HG03342 (cell line): ENCODE measurements around the gene L2HGDH.
A peak's percentile ranks its signal among the peaks of the same experiment; 100 is the strongest.
"Not testable (repeated sequence)": the region's sequence is repeated elsewhere in the genome, so short reads cannot be mapped to it uniquely, and the experiment has no call there.

ENCODE experiments used
- ATAC-seq: cut with Tn5 transposase; IDR thresholded peaks from one replicate; pipeline ENCODE4 v1.9.1; 2021; ENCODE audit warnings: mild to moderate bottlenecking, moderate library complexity; ENCODE audit not compliant: unreplicated experiment

L2HGDH gene

DNA sequence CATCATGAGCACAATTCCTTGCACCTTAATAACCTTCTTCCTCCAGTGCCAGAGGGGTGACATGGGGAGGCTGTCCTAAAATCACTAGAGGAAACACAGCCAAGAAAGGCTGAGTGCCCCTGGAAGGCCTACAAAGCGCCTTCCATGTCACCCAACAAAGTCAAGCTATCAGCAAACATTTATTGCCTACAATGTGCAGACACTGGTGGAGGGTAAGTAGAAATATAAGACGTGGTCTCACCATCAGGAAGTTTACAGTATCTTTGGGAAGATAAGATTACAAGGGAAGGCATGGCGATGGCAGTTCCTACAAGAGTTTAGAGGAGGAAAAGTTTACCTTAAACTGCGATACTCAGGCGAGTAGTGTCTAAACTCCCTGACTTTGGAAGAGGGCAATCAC is 28.0 kb upstream of the L2HGDH start:
- ATAC-seq, result no peak

DNA sequence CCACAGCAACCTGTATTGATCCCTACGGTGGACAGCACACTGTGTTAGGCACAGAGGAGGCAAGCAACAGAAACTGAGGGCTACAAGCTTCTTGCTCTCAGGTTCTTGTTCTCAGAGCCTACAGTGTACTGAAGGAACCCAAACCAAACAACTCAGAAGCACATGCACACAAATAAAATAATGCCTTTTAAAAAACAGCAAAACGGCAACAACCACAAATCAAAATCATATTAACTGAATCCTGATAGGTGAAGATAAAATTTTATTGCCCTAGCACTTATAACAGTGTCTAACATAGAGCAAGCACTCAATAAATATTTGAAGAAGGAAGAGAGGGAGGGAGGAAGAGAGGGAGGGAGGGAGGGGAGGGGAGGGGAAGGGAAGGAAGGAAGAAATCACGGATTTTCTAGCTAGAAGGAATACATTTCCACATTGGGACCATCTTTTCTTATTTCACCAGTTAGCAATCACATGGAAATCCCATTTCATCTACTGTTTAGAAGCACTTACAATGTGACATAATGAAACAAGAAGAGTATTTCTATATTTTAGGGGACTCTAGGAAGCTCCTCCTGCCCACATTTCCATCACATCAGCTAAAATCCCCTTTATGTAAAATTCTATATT is 27.3 kb upstream of the L2HGDH start:
- no peak for ATAC-seq

DNA sequence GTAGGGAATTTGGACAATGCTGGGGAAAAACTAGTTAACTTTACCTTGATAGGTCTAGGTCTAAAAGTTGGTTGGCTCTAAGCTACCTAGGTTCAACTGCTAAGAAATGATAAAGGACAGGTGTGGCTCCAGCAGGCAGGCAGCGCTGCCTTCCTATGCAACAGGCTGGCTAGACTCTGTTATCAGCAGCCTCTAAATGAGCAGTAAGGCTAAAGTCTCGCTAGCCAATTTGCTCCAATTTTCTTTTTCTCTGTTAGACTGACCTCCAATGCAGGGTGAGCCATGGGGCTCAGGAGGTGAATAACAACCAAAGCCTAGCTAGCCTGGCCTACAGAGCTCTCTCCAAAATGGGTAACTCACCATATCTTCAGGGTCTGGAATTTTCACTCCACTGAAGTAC is 26.6 kb upstream of the L2HGDH start:
- ATAC-seq, result no peak

DNA sequence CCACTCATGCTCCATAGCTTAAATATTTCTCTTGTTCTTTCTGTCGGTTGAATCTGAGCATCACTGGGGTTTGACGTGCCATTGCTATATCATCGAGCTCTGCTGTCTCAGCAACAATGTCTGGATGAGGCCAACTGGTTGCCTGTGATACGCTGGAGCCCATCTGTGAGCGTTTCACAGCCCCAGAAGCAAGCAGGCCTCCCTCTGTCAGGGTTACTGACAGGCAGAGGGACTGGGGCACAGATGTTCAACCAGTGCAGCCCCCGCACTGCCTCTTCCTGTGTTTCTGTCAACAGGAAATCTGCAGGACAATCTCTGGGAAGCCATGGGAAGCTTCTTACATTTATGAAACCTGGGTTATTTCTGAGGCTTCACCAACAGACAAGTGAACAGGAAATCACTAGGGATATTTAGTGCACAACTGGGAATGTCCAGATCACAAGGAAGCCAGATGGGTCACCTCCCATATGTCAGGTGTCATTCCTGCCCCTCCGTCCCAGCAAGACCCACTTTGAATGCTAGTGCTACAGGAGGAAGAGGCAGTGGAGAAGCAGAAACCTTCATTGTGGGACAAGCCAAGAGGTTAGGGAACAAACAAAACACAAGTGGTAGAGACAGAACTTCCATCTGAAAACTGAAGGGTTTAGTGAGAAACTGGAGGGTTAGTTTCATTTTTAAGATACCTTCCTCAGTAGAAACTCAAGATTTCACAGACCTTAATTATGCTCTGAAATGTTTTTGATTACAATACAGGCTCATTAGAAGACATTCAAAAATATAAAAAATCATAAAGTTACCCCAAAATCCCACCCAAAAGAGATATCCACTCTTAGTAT is 24.2 kb upstream of the L2HGDH start:
- ATAC-seq, result no peak

DNA sequence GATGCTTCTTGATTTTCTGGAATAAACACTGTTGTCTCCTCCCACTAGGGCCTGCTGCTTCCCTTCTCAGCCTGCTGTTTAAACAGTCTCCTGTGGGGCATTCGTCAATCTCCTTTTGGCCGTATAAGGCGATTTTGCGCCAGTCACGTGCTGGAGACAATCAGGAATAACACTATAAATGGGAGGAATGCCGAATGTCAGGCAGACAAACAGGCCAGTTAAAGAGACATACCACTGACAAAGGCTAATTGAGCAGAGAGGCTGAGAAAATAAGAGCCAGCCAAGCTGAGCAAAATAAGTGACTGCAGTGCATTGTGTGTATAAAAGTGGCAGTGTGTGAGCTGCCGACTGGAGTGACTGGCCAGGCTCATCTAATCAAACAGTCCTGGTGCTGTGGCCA is 23.4 kb upstream of the L2HGDH start:
- no peak for ATAC-seq

DNA sequence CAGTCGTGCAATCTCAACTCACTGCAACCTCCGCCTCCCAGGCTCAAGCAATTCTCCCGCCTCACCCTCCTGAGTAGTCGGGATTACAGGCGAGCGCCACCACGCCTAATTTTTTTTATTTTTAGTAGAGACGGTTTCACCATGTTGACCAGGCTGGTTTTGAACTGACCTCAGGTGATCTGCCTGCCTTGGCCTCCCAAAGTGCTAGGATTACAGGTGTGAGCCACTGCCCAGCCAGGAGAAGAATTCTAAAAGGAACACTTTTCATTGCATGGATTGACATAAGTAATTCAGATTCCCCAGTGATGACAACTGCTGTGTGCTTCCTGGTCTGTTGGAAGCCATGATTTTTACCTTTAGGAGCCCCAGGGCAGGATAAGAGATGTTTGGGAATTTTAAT is 22.2 kb upstream of the L2HGDH start:
- ATAC-seq, result no peak

DNA sequence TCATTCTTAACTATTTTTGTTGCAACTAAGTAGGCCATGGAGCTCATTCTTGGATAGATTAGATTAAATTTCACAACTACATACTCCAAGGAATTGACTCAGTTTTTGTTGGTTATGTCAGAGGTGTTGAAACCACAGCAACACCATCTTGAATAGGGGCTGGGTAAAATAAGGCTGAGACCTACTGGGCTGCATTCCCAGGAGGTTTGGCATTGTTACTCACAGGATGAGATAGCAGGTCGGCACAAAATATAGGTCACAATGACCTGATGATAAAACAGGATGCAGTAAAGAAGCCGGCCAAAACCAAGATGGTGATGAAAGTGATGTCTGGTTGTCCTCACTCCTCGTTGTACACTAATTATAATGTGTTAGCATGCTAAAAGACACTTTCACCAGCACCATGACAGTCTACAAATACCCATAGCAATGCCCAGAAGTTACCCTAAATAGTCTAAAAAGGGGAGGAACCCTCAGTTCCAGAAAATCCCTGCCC is 21.0 kb upstream of the L2HGDH start:
- ATAC-seq, result no peak

DNA sequence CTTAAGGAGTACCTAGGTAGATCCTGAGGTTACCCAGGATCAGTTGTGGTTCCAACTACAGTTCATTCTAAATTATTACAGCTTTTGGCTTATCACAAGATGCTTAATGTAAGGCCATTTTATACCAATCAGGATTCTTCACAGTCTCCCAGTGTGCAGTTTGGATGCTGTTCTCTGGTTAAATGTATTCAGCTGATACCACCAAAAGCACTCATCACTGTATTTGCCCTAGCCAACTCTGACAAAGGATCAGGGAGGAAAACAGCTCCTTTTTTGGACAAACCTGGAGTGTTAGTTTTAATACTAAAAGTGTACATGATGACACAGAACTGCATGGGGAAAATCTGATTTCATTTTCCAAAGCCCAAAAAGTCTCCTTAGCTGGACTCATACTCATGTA is 19.6 kb upstream of the L2HGDH start:
- no peak for ATAC-seq

DNA sequence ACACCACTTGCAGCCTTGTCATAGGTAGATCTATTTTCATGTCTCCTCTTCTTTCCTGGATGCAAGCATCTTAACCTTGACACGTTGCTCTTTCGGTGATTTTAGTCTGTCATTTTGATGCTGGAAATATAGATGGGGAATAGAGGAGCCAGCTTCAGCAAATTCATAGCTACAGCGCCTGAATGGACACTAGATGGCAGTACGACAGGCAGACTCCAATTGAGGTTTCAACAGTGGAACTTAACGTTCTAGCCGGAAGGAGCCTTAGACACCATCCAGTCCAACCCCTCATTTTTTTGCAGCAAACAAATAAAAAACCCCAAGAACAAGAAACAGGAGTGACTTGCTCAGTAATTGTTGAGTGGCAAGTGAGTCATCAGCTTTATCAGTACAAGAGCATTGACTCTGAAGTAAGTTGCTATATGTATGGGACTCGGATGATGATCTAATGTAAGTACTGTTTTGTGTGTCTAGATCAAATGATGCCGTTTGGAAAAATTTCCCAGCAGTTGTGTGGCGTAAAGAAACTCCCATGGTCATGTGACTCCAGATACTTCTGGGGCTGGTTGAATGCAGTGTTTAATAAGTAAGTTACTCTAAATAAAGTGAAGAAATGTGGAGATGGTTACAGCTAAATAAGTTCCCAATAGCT is 9.1 kb upstream of the L2HGDH start:
- peak; percentile 85 for ATAC-seq

DNA sequence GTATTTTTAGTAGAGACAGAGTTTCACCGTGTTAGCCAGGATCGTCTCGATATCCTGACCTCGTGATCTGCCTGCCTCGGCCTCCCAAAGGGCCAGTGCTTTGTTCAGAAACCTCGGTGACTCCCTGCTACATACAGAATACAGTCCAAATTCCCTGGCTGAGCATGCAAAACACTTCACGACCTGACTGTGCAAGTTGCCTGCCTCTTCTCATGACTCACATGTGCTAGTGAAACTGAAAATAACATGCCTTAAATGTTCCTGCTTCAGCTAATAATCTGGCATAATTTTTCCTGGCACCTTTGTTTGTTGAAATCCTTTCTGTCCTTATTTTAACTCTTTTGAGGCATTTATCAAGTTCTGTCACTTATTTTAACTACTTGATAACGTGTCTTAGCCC is 8.3 kb upstream of the L2HGDH start:
- peak; percentile 41 for ATAC-seq

DNA sequence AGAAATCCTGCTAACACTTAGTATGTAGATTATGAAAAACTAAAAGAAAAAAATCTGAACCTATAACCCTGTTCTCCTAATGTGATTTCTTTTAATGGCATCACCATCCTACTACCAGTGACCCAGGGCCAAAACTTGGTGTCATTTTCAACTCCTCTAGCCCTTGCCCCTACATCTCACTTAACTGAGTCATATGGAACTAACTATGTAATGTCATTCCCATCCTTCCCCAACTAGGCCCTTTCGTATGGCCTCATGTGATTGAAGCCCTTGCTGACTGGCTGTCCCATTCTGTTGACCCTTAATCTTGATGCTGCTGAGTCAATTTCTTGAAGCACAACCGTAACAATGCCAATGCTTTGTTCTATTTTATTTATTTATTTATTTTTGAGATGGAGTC is 7.7 kb upstream of the L2HGDH start:
- ATAC-seq, result no peak

DNA sequence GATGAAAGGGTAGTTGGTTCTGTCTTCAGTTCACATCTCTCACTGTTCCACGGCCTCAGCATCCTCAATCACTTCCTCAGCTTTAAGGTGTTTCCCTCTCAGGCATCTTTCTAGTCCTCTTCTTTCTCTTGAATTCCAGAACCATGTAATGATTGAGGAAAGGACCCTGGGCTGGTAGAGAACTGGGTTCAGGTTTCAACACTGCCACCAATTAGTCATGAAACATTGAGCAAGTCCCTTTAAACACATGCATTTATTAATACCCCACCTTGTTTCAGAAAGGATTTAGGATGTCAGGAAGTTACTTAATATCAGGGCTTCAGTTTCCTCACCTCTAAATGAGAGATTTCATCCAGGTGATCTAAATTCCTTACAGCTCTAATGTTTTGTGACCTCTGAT is 7.3 kb upstream of the L2HGDH start:
- ATAC-seq, result no peak

DNA sequence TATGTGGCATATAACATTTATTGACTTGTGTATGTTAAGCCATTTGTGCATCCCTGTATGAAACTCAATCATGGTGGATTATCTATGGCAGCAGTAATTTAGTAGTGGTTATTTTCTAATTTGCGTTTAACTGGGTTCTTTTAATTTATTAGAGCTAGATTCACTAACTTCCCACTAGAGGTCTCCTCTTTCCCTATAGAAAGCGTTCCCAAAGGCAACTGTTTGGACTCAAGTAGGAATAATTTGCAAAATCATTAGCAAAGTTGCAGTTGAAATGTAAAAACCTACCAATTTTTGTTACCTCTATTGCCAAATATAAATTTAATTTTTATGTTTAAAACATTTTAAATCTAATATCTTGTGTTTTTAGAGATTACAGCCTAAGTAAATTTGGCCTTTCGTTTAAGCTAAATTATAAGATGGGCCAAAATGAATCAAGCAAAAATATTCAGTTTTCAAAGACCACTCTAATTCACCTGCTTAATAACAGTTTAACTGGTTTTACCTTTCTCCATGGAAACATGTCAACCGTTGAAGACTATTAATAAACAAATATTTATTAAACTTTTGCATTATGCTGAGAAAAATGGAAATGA is 6.1 kb upstream of the L2HGDH start:
- ATAC-seq, result no peak

DNA sequence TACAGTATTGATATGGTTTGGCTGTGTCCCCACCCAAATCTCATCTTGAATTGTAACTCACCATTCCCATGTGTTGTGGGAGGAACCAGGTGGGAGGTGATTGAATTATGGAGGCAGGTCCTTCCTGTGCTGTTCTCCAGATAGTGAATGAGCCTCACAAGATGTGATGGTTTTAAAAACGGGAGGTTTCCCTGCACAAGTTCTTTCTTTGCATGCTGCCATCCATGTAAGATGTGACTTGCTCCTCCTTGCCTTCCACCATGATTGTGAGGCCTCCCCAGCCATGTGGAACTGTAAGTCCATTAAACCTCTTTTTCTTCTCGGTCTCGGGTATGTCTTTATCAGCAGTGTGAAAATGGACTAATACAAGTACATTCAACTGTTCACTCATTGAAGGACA is 2.1 kb upstream of the L2HGDH start:
- ATAC-seq, result not testable (repeated sequence)

DNA sequence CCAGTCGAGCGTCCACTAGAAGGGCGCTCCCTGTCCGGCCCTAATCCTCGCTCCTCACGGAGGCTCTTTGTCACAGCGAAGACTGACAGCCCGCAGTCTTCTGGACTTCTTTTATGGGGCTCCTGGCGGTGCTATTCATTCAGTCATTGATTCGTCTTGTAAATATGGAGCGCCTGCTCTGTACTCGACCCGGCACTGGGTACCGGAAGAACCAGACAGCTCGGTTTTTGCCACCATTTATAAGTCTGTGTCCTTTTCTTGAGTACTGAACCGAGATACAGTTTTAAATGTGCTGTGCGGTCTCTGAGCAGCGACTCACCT is 665 bp upstream of the L2HGDH start:
- ATAC-seq, result peak; percentile 28

DNA sequence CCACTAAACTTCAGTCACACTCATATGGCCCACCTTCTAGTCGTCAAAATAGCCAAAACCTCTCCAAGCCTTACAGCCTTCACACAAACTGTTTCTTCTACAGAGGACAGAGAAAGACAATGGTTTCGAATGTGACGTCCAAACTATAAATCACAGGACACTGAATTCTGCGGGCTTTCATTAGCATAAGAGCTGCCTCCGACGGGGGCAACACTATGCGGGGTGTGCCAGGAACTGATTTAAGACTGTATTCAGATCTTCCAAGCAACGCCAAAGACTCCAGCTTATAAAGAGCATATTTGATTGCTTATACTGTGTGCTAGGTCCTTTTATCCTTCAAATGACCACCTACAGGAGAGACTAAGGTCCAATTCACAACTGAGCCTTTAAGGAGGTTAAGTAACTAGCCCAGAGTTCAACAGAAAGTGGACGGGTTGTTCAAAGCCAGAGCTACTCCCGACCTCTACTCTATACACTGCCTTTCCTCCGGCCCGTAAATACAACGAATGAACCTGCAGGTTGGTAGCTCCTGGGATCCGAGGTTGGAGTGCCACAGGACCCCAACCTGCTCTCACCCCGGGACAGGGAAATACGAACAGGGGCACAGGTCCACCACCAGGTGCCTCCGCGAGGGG is 575 bp downstream of the L2HGDH start:
- ATAC-seq, result peak; percentile 1

DNA sequence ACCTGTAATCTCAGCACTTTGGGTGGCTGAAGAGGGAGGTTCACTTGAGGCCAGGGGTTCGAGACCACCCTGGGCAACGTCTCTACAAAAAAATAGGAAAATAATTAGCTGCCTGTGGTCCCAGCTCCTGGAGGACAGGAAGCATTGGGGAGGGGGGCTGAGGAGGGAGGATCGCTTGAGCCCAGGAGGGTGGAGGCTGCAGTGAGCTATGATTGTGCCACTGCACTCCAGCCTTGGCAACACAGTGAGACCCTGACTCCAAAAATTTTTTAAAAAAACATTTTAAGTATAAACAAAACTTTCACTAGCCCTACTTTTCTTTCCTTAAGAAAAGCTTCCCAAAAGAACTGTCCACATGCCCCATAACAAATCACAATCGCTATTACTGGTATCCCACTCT is 1.6 kb downstream of the L2HGDH start:
- ATAC-seq, result no peak

DNA sequence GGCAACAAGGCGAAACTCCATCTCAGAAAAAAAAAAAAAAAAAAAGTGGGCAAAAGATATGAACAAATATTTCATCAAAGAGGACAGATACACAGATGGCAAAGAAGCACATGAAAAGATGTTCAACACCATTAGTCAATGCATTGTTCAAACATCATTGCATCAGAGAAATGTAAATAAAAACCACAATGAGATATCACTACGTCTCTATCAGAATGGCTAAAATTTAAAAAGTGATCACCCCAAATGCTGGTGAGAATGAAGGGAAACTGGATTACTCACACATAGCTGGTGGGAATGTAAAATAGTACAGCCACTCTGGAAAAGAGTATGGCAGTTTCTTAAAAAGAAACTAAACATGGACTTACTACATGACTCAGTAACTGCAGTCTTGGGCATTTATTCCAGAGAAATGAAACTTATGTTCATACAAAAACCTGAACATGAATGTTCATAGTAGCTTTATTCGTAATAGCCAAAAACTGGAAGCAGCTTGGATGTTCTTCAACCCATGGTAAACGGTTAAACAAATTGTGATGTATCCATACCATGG is 3.6 kb downstream of the L2HGDH start:
- no peak for ATAC-seq

DNA sequence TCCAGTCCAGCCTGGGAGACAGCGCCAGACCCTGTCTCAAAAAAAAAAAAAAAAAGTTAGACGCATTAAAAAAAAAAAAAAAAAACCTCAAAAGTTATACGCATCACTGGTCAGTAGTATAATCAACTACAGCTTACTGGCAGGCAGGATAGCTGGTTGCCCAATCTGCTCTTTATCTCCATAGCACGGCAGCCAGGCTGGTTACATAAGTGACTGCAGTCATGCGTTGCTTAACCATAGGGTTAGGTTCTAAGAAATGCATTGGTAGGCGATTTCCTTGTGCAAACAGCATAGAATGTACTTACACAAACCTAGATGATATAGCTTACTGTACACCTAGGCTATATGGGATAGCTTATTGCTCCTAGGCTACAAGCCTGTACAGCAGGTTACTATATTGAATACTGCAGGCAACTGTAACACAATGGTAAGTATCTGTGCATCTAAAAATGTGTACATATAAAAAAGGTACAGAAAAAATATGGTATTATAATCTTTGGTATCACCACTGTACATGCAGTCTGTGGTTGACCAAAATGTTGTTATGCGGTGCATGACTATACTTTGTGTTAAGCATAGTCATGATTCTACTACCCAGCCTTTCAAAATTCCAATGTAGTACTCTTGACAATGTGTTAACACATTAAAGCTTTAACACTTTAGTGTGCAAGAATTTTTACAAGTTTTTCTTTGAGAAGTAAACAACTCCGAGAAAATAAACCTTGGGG is 8.1 kb downstream of the L2HGDH start:
- no peak for ATAC-seq

DNA sequence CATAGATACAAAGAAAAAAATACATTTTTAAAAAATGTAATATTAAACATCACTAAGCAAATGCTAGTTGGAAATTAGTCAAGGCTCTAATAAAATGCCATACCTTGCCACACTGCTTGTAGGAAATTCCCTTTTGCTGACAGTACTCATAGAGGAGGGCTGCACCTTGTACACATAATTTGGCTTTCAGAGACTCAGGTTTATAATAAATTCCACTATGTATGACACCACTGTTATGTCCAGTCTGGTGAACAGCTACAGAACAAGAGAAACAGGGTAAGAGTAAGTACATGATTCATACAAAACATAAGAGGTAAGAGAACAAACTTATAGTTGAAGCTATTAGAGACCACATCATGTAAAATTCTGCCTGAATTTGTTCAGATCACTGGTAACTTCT is 10.1 kb downstream of the L2HGDH start:
- no peak for ATAC-seq
